ENCODE results near the gene ARHGAP19.
A peak's percentile ranks its signal among the peaks of the same experiment; 100 is the strongest.

The ARHGAP19 gene

DNA sequence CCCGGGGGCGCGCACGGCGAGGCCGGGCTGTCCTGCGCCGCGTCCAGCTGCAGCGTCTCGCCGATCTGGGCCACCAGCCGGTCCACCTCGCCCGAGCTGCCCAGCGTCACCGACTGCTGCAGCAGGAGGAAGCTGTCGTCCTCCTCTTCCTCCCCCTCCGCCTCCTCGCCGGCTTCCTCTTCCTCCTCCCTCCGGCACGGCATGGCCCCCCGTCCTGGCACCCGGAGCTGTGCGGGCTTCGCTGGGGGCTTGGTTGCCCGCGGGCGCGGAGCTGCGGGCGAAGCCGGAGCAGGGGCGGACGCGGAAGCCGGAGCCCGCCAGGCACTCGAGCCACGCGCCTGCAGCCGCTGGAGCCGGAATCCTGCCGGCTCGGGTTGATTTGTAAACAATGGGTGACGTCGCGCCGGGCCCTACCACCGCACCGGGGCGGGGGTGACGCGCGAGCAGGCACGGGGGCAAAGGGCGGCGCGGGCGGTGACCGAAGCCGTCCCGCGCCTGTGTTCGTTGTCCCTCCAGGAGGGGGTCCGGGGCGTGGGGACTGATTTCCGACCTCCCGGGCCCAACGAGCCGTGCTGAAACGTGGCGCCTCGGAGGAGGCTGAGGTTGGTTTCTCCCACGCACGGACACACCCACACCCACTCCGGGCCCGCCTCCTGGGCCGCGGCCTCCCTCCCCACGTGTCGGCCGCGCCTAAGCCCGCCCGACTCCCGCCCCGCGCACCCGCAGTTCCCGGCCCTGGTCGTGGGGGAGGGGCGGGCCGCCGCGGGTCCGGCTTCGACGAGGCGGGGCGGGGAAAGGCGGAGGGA is 42.1 kb upstream of the ARHGAP19 start, which contains the start of gene FRAT2:
Gene FRAT2 (minus strand): TSS at position 360 of the 806 bp plus-strand sequence. CDS start 157 bp downstream, at position 203.
- H3K4me3 ChIP-seq (ENCODE audit: low read length in 2 of 2) = peak within 1 kb of the TSS; percentile 84 to 91
- peaks cover 0 to 29% (median 8%) of the 10 kb centered on the region in 3 experiments for H3K27me3 ChIP-seq (ENCODE audit: control insufficient read depth in 3 of 3, insufficient read depth in 3 of 3, low read depth in 1 of 3, low read length in 3 of 3)
- peak within 1 kb of the TSS; percentile 89 for H3K4me2 ChIP-seq (ENCODE audit: insufficient read depth, low read length, poor library complexity, severe bottlenecking)
- H3K9ac ChIP-seq (ENCODE audit: low read depth, low read length, poor library complexity) = peak within 1 kb of the TSS; percentile 94
- peak within 1 kb of the TSS; percentile 34 for H3K27ac ChIP-seq (replicated peaks; ENCODE audit: low read length)
- no peak within 1 kb of the TSS for H4K8ac ChIP-seq (ENCODE audit: low read depth, low read length)
- peak within 1 kb of the TSS; percentile 35 for H2BK15ac ChIP-seq (ENCODE audit: low read length)
- no peaks in the 10 kb centered on the region for H3K9me3 ChIP-seq (replicated peaks in 1 of 2; ENCODE audit: control insufficient read depth in 2 of 2, insufficient read depth in 1 of 2, low read depth in 1 of 2, low read length in 2 of 2)
- no peaks in the 10 kb centered on the region for H3K79me1 ChIP-seq (ENCODE audit: low read depth, low read length)
- H2AFZ ChIP-seq (ENCODE audit: low read length) = peak within 1 kb of the TSS; percentile 100
- peak within 1 kb of the TSS; percentile 98 for H3K18ac ChIP-seq (ENCODE audit: low read length)
- peaks cover 20 to 32% of the 10 kb centered on the region in 2 donors for H3K4me1 ChIP-seq (ENCODE audit: control insufficient read depth in 2 of 2, insufficient read depth in 1 of 2, low read depth in 1 of 2, low read length in 2 of 2)
- H2AK5ac ChIP-seq (ENCODE audit: low read depth, low read length) = no peak within 1 kb of the TSS
- H3K23ac ChIP-seq (ENCODE audit: low read depth, low read length, poor library complexity) = peak within 1 kb of the TSS; percentile 98
- H4K91ac ChIP-seq (ENCODE audit: low read depth, low read length, poor library complexity) = no peak within 1 kb of the TSS
- peak within 1 kb of the TSS; percentile 73 for H2BK120ac ChIP-seq (ENCODE audit: low read depth, low read length)
- peak within 1 kb of the TSS; percentile 87 for H2BK5ac ChIP-seq (ENCODE audit: low read length)
- WGBS, 2 donors (ENCODE audit: extremely low coverage in 2 of 2, insufficient read length in 2 of 2, insufficient replicate concordance in 1 of 2) = no CpG with 5 or more reads among the region's 103 CpGs
- peak within 1 kb of the TSS; percentile 31 for H2BK12ac ChIP-seq (ENCODE audit: low read length)
- peak; percentile 89 for DNase-seq (ENCODE audit: low spot score)
- peak within 1 kb of the TSS; percentile 98 for H3K14ac ChIP-seq (ENCODE audit: low read length)
- peaks cover 0 to 9% of the 10 kb centered on the region in 2 donors for H3K36me3 ChIP-seq (replicated peaks in 1 of 2; ENCODE audit: control insufficient read depth in 2 of 2, insufficient read depth in 2 of 2, low read length in 2 of 2)
- no peak within 1 kb of the TSS for H3K4ac ChIP-seq (ENCODE audit: low read length)

DNA sequence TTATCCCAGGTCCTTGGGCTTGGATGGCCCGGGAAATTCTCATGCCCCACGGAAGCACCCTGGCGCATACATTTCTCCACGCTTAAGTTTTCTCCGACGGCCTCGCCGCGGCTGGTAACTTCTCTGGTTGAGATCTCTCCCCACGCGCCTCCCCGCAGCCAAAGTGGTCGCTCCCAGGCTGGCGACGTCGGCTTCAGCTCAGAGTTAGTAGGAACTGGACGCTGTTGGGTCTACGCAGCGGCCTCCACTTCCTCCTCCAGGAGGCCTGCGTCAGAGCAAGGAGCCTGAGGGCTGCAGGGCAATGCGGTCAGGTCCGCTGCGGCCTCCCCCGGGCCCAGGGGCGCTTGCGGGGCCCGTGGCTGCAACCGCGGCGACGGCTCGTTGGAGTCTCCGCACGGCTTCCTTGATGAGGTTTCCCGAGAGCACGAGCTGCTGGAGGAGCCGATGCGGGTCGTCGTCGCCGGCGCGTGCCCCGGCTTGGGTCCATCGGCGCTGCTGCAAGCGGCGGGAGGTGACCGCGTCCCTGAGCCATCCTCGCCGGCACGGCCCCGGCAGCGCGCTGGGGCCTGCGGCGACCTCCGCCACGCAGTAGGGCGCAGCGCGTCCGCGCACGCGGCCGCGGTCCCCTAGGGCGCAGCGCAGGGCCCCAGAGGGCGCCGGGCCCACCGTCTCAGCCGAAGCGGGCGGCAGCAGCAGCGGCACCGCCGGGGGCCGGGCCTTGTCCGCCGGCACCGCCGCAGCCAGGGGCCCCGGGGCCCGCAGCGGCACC is 41.3 kb upstream of the ARHGAP19 start:
- peak overlapping the region; percentile 35 for H2BK15ac ChIP-seq (ENCODE audit: low read length)
- H4K8ac ChIP-seq (ENCODE audit: low read depth, low read length) = no peak overlapping the region
- H2AFZ ChIP-seq (ENCODE audit: low read length) = peak overlapping the region; percentile 100
- H3K14ac ChIP-seq (ENCODE audit: low read length) = peak overlapping the region; percentile 72
- peaks cover 0 to 9% of the 10 kb centered on the region in 2 donors for H3K36me3 ChIP-seq (replicated peaks in 1 of 2; ENCODE audit: control insufficient read depth in 2 of 2, insufficient read depth in 2 of 2, low read length in 2 of 2)
- no peak overlapping the region for H2BK12ac ChIP-seq (ENCODE audit: low read length)
- peak overlapping the region; percentile 98 for H3K23ac ChIP-seq (ENCODE audit: low read depth, low read length, poor library complexity)
- peak overlapping the region; percentile 89 for H3K4me2 ChIP-seq (ENCODE audit: insufficient read depth, low read length, poor library complexity, severe bottlenecking)
- H2BK120ac ChIP-seq (ENCODE audit: low read depth, low read length) = peak overlapping the region; percentile 73
- H3K4ac ChIP-seq (ENCODE audit: low read length) = no peak overlapping the region
- H3K27ac ChIP-seq (replicated peaks; ENCODE audit: low read length) = no peak overlapping the region
- H3K79me1 ChIP-seq (ENCODE audit: low read depth, low read length) = no peaks in the 10 kb centered on the region
- peak overlapping the region; percentile 29 for H3K18ac ChIP-seq (ENCODE audit: low read length)
- peaks cover 0 to 29% (median 8%) of the 10 kb centered on the region in 3 experiments for H3K27me3 ChIP-seq (ENCODE audit: control insufficient read depth in 3 of 3, insufficient read depth in 3 of 3, low read depth in 1 of 3, low read length in 3 of 3)
- no peak overlapping the region for H2AK5ac ChIP-seq (ENCODE audit: low read depth, low read length)
- peak overlapping the region; percentile 81 for H3K9ac ChIP-seq (ENCODE audit: low read depth, low read length, poor library complexity)
- WGBS, 2 donors (ENCODE audit: extremely low coverage in 2 of 2, insufficient read length in 2 of 2, insufficient replicate concordance in 1 of 2) = no CpG with 5 or more reads among the region's 89 CpGs
- no peaks in the 10 kb centered on the region for H3K9me3 ChIP-seq (replicated peaks in 1 of 2; ENCODE audit: control insufficient read depth in 2 of 2, insufficient read depth in 1 of 2, low read depth in 1 of 2, low read length in 2 of 2)
- no peak for DNase-seq (ENCODE audit: low spot score)
- no peak overlapping the region for H2BK5ac ChIP-seq (ENCODE audit: low read length)
- peak overlapping the region; percentile 84 to 91 for H3K4me3 ChIP-seq (ENCODE audit: low read length in 2 of 2)
- peaks cover 20 to 32% of the 10 kb centered on the region in 2 donors for H3K4me1 ChIP-seq (ENCODE audit: control insufficient read depth in 2 of 2, insufficient read depth in 1 of 2, low read depth in 1 of 2, low read length in 2 of 2)
- no peak overlapping the region for H4K91ac ChIP-seq (ENCODE audit: low read depth, low read length, poor library complexity)

DNA sequence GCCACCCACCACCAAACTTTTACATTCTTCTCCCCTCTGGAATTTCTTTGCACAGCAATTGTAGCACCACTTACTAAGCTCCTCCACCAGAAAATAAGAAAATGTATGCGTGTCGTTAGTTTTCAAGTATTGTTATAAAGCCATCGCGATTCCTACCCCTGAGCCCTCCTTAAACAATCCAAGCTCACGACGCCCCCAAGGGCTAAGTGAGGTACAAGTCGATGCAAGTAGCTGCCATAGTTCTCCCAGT is 40.8 kb upstream of the ARHGAP19 start:
- no peak overlapping the region for H2AK5ac ChIP-seq (ENCODE audit: low read depth, low read length)
- H3K27me3 ChIP-seq (ENCODE audit: control insufficient read depth in 3 of 3, insufficient read depth in 3 of 3, low read depth in 1 of 3, low read length in 3 of 3) = peaks cover 0 to 27% (median 8%) of the 10 kb centered on the region in 3 experiments
- no peak overlapping the region for H3K14ac ChIP-seq (ENCODE audit: low read length)
- H2AFZ ChIP-seq (ENCODE audit: low read length) = peak overlapping the region; percentile 87
- peaks cover 20 to 32% of the 10 kb centered on the region in 2 donors for H3K4me1 ChIP-seq (ENCODE audit: control insufficient read depth in 2 of 2, insufficient read depth in 1 of 2, low read depth in 1 of 2, low read length in 2 of 2)
- H2BK120ac ChIP-seq (ENCODE audit: low read depth, low read length) = no peak overlapping the region
- H3K4me2 ChIP-seq (ENCODE audit: insufficient read depth, low read length, poor library complexity, severe bottlenecking) = peak overlapping the region; percentile 89
- no peak overlapping the region for H3K18ac ChIP-seq (ENCODE audit: low read length)
- DNase-seq (ENCODE audit: low spot score) = no peak
- H3K4me3 ChIP-seq (ENCODE audit: low read length in 2 of 2) = peak overlapping the region; percentile 84 to 91
- H3K36me3 ChIP-seq (replicated peaks in 1 of 2; ENCODE audit: control insufficient read depth in 2 of 2, insufficient read depth in 2 of 2, low read length in 2 of 2) = peaks cover 0 to 9% of the 10 kb centered on the region in 2 donors
- no peak overlapping the region for H3K4ac ChIP-seq (ENCODE audit: low read length)
- no peak overlapping the region for H2BK5ac ChIP-seq (ENCODE audit: low read length)
- no peak overlapping the region for H3K23ac ChIP-seq (ENCODE audit: low read depth, low read length, poor library complexity)
- no peak overlapping the region for H3K9ac ChIP-seq (ENCODE audit: low read depth, low read length, poor library complexity)
- H2BK15ac ChIP-seq (ENCODE audit: low read length) = no peak overlapping the region
- WGBS, 2 donors (ENCODE audit: extremely low coverage in 2 of 2, insufficient read length in 2 of 2, insufficient replicate concordance in 1 of 2) = no CpG with 5 or more reads among the region's 7 CpGs
- no peak overlapping the region for H4K8ac ChIP-seq (ENCODE audit: low read depth, low read length)
- H4K91ac ChIP-seq (ENCODE audit: low read depth, low read length, poor library complexity) = no peak overlapping the region
- no peak overlapping the region for H2BK12ac ChIP-seq (ENCODE audit: low read length)
- no peak overlapping the region for H3K27ac ChIP-seq (replicated peaks; ENCODE audit: low read length)
- no peaks in the 10 kb centered on the region for H3K9me3 ChIP-seq (replicated peaks in 1 of 2; ENCODE audit: control insufficient read depth in 2 of 2, insufficient read depth in 1 of 2, low read depth in 1 of 2, low read length in 2 of 2)
- no peaks in the 10 kb centered on the region for H3K79me1 ChIP-seq (ENCODE audit: low read depth, low read length)

Measured in neuronal stem cell (in vitro differentiated cells).